Dendritic cell treated with granulocyte-macrophage colony-stimulating factor and Interleukin-4, amounts not matched to agents 40 ng/mL and 50 ng/mL, for 4 days (primary cell): Measurements from ENCODE around the gene ERFL.

Source experiments
- H3K27ac Mint-ChIP-seq: one replicate; pipeline ENCODE4 v1.8.0; 2022; ENCODE audit warnings: mild to moderate bottlenecking, mixed read lengths
- H3K27me3 Mint-ChIP-seq: one replicate; pipeline ENCODE4 v1.8.0; 2022; ENCODE audit warnings: mild to moderate bottlenecking, mixed read lengths
- H3K36me3 Mint-ChIP-seq: one replicate; pipeline ENCODE4 v1.8.0; 2022; ENCODE audit warnings: low read depth, mixed read lengths
- H3K4me1 Mint-ChIP-seq: one replicate; pipeline ENCODE4 v1.8.0; 2022; ENCODE audit warnings: low read depth, mixed read lengths
- H3K4me3 Mint-ChIP-seq: one replicate; pipeline ENCODE4 v1.8.0; 2022; ENCODE audit warnings: mild to moderate bottlenecking, moderate library complexity, mixed read lengths
- H3K9me3 Mint-ChIP-seq: one replicate; pipeline ENCODE4 v1.8.0; 2022; ENCODE audit warnings: mixed read lengths
- intact Hi-C: fragments of 100-400 bp; cut with micrococcal nuclease; formaldehyde crosslinking; loops from one replicate; pipeline ENCODE4 v1.15.0; 2022

The ERFL gene

DNA sequence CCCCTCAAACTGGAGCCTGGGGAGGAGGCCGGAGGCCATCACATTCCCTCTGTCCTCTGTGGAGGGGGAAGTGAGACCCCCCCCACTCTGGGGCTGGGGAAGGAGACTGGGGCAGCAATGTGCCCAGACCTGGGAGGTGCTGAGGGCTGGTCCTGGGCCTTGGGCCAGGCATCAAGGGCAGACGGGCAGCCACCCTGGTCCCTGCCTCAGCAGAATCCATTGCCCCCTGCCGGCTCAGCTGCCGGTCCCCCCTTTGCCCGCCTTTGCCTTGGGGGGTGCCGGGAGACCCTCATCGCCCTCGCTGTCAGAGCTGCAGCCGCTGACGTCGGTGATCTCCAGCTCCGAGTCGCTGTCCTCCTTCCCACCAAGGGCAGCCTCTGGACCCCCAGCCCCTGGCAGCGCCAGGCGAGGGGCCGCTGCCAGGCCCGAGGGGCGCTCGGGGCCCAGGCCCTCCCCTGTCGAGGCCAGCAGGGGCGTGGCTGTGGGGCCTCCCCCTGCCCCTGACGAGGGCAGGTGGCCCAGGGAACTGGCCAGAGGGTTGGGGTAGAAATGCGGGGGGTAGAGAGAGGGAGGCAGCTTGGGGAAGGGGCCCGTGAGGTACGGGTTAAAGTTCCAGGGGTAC, 20.1 kb downstream of the ERFL start:
- peaks cover 60% of the 10 kb centered on the region for H3K36me3 Mint-ChIP-seq
- intact Hi-C loops, result no loop called here
- peaks cover 36% of the 10 kb centered on the region for H3K27me3 Mint-ChIP-seq
- no peak overlapping the region for H3K4me3 Mint-ChIP-seq
- no peak overlapping the region for H3K27ac Mint-ChIP-seq
- no peaks in the 10 kb centered on the region for H3K9me3 Mint-ChIP-seq
- peaks cover 5% of the 10 kb centered on the region for H3K4me1 Mint-ChIP-seq

DNA sequence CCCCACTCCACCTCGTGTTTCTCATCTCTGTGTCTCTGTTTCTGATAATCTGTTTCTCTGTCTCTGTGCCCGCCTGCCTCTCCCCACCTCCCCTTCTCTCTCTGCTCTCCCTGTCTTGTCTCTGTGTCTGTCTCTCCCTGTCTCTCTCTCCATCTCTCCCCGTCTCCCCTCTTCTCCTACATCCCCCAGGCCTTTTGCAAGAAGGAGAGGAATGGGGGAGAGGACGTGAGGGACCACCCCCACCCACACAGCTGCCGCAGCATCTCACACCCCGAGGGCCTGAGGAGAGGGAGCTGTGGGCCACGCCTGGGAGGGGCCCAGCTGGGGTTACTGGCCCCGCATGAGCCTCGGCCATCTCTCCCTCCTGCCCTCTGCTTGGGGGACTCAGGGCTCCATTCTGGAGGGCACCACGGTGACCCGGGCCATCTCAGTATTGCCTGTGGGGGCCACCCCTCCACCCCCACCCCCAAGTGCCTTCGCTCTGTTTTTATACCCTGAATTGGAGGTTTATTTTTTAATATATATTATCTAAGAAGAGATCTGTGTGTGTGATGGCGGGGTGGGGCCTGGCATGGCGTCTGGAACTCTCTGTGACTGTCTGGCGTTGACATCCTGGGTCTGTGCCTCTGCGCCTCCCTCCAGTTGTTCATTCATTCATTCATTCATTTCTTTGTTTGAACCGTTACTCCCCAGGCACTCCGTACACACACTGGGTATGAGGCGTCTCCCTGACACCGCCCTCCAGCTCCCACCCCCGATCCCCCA, 21.2 kb downstream of the ERFL start:
- H3K4me1 Mint-ChIP-seq, result peaks cover 5% of the 10 kb centered on the region
- H3K36me3 Mint-ChIP-seq, result peaks cover 70% of the 10 kb centered on the region
- no peak overlapping the region for H3K27ac Mint-ChIP-seq

DNA sequence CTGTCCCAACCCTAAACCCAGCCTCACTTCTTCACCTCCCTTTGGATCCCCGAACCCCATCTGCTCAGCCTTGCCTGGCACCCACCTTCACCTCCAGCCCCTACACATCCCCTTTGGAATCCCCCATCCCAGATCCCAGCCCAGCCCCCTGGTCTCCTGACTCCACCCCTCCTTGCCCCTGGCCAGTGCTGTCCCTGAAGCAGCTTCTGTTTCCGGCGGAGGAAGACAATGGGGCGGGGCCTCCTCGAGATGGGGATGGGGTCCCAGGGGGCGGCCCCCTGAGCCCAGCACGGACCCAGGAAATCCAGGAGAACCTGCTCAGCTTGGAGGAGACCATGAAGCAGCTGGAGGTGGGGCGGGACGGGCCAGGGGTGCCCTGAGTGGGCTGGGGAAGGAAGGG, 22.0 kb downstream of the ERFL start:
- peaks cover 19% of the 10 kb centered on the region for H3K27me3 Mint-ChIP-seq
- H3K27ac Mint-ChIP-seq, result no peak overlapping the region
- intact Hi-C loops, result no loop called here
- H3K36me3 Mint-ChIP-seq, result peaks cover 79% of the 10 kb centered on the region
- H3K4me1 Mint-ChIP-seq, result peaks cover 5% of the 10 kb centered on the region
- H3K4me3 Mint-ChIP-seq, result no peak overlapping the region
- H3K9me3 Mint-ChIP-seq, result no peaks in the 10 kb centered on the region

More for the DNA sequence above, 21.2 kb downstream of the ERFL start:
- intact Hi-C loops, result no loop called here
- Mint-ChIP-seq H3K4me3 (no peak overlapping the region), H3K27me3 (peaks cover 27% of the 10 kb centered on the region), H3K9me3 (no peaks in the 10 kb centered on the region)

DNA sequence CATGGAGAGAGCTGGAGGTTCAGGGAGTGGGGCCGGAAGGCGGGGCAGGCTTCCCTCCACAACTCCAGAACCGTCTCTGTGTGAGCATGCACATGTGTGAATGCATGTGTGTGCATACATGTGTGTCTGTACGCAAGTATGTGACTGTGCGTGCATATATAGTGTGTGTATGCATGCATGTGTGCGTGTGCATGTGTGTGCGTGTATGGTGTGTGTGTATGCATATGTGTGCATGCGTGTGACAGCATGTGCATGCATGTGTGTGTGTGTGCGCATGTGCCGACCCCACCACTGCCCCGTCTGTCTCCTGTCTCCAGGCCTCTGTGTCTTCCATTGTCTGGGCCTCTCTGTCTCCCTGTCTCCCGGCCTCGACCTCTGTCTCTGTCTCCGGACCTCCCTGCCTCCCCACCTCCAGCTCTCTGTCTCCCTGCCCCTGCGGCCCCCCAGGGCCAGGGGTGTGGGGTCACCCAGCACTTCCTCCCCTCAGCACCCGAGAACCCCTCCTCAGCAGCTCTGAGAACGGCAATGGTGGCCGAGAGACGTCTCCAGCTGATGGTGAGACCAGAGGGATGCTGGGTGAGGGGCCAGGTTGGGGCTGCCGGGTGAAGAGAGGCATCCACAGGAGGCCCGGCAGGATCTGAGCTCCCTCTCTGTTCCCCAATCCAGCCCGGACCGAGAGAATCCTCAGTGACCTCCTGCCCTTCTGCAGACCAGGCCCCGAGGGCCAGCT, 22.8 kb downstream of the ERFL start:
- no peak overlapping the region for H3K27ac Mint-ChIP-seq
- H3K9me3 Mint-ChIP-seq, result no peaks in the 10 kb centered on the region
- no peak overlapping the region for H3K4me3 Mint-ChIP-seq
- intact Hi-C loops, result no loop called here
- peaks cover 87% of the 10 kb centered on the region for H3K36me3 Mint-ChIP-seq
- peaks cover 11% of the 10 kb centered on the region for H3K27me3 Mint-ChIP-seq
- peaks cover 2% of the 10 kb centered on the region for H3K4me1 Mint-ChIP-seq

DNA sequence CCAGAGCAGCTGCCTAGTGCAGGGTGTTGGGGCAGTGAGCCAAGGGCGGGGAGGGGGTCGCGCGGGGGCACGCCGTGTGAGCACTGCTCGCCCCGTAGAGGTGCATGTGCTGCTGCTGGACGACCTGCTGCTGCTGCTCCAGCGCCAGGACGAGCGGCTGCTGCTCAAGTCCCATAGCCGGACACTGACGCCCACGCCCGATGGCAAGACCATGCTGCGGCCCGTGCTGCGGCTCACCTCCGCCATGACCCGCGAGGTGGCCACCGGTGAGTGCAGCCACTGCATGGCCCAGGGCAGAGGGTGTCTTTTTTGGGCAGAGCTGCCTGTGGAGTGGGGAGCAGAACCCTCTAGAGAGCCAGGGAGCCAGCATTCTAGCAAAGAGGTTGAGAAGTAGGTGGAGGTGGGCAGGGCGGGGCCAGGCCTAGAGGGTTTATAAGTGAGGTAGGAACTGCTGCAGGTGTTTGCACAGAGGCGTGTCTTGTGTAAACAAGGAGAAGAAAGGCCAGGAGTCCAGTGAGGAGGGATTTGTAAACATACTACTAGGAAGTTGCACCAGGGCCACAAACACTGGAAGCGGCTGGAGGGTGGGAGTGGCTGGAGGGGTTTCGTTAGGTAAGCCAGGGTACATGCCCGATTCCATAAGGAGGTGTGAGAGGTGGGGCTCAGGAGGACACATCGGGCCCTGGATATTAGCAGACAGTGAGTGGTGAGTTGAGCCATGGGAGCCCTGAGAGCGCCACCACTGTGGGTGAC, 24.0 kb downstream of the ERFL start:
- intact Hi-C loops, result no loop called here
- peaks cover 99% of the 10 kb centered on the region for H3K36me3 Mint-ChIP-seq
- H3K27ac Mint-ChIP-seq, result no peak overlapping the region
- H3K27me3 Mint-ChIP-seq, result peaks cover 6% of the 10 kb centered on the region
- H3K4me1 Mint-ChIP-seq, result no peaks in the 10 kb centered on the region
- H3K4me3 Mint-ChIP-seq, result no peak overlapping the region
- H3K9me3 Mint-ChIP-seq, result no peaks in the 10 kb centered on the region

DNA sequence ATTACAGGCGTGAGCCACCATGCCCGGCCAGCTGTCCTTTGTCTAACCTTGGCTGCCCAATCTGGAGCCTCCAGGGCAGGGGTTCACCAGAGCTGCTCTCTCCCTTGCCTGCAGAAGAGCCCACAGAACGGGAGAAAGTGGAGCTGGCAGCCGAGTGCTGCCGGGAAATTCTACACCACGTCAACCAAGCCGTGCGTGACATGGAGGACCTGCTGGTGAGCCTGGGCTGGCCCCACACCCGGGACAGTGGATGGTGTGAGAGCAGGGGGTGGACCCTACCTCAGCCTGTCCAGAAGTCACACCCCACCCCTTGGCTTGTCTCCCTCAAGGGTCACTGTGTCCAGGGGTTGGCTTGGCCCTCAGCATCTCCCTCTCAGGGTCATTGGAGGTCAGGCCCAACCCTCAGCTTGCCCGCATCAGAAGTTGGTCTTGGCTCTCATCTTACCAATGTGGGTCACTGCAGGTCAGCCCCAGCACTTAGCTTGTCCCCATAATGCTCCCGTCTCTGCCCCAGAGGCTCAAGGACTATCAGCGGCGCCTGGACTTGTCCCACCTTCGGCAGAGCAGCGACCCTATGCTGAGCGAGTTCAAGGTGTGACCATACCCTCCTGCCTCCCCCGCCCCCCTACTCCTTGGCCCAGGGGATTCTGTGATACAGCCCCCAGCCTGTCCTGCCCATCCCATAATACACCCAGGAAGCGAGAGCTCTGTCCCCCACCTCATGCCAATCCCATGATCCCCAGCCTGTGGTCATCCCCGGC, 24.9 kb downstream of the ERFL start:
- H3K4me1 Mint-ChIP-seq, result no peaks in the 10 kb centered on the region
- no peaks in the 10 kb centered on the region for H3K9me3 Mint-ChIP-seq
- peaks cover 100% of the 10 kb centered on the region for H3K36me3 Mint-ChIP-seq
- H3K27ac Mint-ChIP-seq, result no peak overlapping the region
- intact Hi-C loops, result no loop called here
- peaks cover under 1% of the 10 kb centered on the region for H3K27me3 Mint-ChIP-seq
- H3K4me3 Mint-ChIP-seq, result no peak overlapping the region

DNA sequence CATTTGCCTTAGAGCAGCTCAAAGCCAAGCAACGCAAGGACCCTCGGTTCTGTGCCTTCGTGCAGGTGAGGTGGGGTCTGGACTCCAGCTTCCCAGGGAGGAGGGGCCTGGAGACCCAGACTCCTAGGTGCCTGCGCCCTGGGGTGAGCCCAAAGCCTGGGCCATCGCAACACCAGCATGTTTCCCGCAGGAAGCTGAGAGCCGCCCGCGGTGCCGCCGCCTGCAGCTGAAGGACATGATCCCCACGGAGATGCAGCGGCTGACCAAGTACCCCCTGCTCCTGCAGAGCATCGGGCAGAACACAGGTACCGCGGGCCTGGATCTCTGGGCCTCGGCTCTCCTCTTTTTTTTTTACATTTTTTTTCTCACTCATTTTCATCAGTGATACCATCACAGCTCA, 25.7 kb downstream of the ERFL start:
- H3K36me3 Mint-ChIP-seq, result peaks cover 100% of the 10 kb centered on the region
- H3K4me1 Mint-ChIP-seq, result no peaks in the 10 kb centered on the region
- H3K4me3 Mint-ChIP-seq, result no peak overlapping the region
- intact Hi-C loops, result no loop called here
- H3K27ac Mint-ChIP-seq, result no peak overlapping the region
- H3K27me3 Mint-ChIP-seq, result no peaks in the 10 kb centered on the region
- H3K9me3 Mint-ChIP-seq, result no peaks in the 10 kb centered on the region

DNA sequence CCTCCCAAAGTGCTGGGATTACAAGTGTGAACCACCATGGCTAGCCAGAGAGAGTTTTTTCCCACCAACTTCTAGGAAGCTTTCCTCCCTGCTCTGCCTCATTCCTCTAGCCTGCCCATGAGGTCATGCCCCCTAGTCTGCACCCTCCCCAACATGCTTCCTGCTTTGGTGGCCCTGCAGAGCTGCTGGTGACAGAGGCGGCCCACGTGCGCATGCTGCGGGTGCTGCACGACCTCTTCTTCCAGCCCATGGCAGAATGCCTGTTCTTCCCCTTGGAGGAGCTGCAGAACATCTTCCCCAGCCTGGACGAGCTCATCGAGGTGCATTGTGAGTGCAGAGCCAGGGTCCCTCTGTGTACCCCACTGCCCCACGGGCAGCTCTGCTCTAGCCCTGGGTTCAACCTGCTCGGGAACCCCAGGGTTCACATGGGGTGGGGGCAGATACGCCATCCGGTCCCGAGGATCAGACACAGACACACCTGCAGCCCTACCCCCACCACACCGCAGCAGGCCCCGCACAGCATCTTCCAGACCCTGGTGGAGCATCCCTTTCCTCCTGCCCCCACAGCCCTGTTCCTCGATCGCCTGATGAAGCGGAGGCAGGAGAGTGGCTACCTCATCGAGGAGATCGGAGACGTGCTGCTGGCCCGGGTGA, 26.4 kb downstream of the ERFL start:
- Mint-ChIP-seq H3K27me3 (no peaks in the 10 kb centered on the region), H3K36me3 (peaks cover 100% of the 10 kb centered on the region), H3K27ac (no peak overlapping the region), H3K4me3 (no peak overlapping the region), H3K4me1 (no peaks in the 10 kb centered on the region), H3K9me3 (no peaks in the 10 kb centered on the region)
- intact Hi-C loops, result no loop called here

DNA sequence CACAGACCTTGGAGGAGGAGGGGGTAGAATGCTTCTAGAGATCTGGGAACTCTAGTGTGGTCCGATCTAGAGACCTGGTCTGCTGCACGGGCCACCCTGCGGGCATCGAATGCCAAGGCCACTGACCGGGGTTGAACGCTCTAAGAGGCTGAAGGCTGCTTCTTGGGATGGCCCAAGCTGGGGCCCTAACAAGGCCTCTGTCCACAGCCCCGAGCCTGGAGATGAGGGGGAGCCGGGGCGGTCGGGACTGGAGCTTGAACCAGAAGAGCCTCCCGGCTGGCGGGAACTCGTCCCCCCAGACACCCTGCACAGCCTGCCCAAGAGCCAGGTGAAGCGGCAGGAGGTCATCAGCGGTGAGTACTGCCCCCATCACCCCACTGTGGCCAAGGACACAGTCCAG, 30.0 kb downstream of the ERFL start:
- Mint-ChIP-seq H3K9me3 (no peaks in the 10 kb centered on the region), H3K36me3 (peaks cover 98% of the 10 kb centered on the region), H3K27me3 (no peaks in the 10 kb centered on the region), H3K4me3 (no peak overlapping the region), H3K4me1 (no peaks in the 10 kb centered on the region), H3K27ac (no peak overlapping the region)
- intact Hi-C loops, result no loop called here

DNA sequence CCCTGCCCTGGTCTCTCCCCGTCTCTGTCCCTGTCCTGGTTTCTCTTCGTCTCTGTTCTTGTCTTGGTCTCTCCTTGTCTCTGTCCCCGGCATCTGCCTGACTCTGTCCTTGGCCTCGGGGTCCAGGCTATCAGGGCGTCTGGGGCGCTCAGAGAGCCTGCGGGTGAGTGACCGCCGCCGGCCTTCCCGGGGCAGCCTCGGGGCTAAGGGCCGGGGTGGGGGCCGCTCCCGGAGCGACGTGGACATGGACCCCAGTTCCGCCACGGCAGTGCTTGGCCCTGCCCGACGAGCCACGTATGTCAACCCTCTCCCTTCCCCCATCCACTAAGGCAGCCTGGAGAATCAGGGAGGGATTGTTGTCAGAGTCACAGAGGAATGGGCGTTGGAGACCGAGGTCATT, 30.4 kb downstream of the ERFL start:
- no peak overlapping the region for H3K27ac Mint-ChIP-seq
- peaks cover 98% of the 10 kb centered on the region for H3K36me3 Mint-ChIP-seq

DNA sequence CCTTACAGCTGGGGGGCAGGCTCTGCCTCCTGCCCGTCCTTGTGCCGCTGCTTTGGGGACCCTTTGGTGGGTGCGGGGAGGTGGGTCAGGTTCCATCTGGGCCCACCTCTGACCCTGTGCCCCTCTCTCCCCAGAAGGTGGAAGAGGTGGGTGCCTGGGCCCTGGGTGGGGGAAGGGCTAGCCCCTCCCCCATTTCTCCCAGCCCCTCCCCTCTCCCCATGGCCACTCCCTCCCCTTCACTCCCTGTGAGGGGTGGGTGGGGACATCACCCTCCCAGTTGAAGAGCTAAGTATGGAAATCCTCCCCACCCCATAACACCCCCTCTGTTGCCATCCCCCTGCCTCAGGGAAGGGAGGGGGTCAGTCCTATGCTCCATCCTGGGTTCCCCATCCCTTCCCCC, 31.1 kb downstream of the ERFL start:
- Mint-ChIP-seq H3K27me3 (no peaks in the 10 kb centered on the region), H3K27ac (no peak overlapping the region), H3K36me3 (peaks cover 98% of the 10 kb centered on the region), H3K9me3 (no peaks in the 10 kb centered on the region), H3K4me1 (no peaks in the 10 kb centered on the region), H3K4me3 (no peak overlapping the region)
- intact Hi-C loops, result no loop called here

More for the DNA sequence above, 30.4 kb downstream of the ERFL start:
- intact Hi-C loops, result no loop called here
- H3K4me1 Mint-ChIP-seq, result no peaks in the 10 kb centered on the region
- H3K4me3 Mint-ChIP-seq, result no peak overlapping the region
- no peaks in the 10 kb centered on the region for H3K27me3 Mint-ChIP-seq
- no peaks in the 10 kb centered on the region for H3K9me3 Mint-ChIP-seq

DNA sequence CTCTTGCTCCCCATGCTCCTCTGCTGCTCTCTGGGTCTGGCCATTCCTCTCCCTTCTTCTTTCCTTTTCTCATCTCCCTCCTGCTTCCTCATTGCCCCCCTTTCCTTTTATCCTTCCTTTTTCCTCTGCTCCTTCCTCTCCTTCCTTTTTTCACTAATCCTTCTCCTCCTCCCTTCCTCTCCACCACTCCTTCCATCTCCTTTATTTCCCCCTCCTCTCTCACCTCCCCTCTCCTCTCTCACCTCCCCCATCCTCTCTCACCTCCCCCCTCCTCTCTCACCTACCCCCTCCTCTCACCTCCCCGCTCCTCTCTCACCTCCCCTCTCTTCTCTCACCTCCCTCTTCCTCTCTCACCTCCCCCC, 31.7 kb downstream of the ERFL start:
- Mint-ChIP-seq H3K36me3 (peaks cover 98% of the 10 kb centered on the region), H3K9me3 (no peaks in the 10 kb centered on the region), H3K27ac (no peak overlapping the region), H3K4me3 (no peak overlapping the region), H3K4me1 (no peaks in the 10 kb centered on the region), H3K27me3 (no peaks in the 10 kb centered on the region)
- intact Hi-C loops, result no loop called here
